ENCODE measurements around the gene SLC6A6. TPM values are rescaled to one million over a fixed set of nuclear protein-coding genes. Genes with fewer than 3 reads are reported as not detected.

SLC6A6 gene
- total RNA-seq, 1 donor from 2014 or later, result 3.8 TPM

GRCh38 chr3:14453876-14454638 is 51.7 kb downstream of the SLC6A6 start:
- no peak overlapping the region for H3K4me3 ChIP-seq (ENCODE audit: low read depth, low read length)
- H3K36me3 ChIP-seq (ENCODE audit: control insufficient read depth, insufficient read depth, low read length), result peaks cover 1% of the 10 kb centered on the region
- no peaks in the 10 kb centered on the region for H3K27me3 ChIP-seq (ENCODE audit: control insufficient read depth, insufficient read depth, low read length)
- no peak for DNase-seq (ENCODE audit: low read depth)
- TF ChIP-seq CTCF (IDR thresholded peaks at IDR 0.05; ENCODE audit: insufficient read depth, low read length, poor library complexity, severe bottlenecking), result no peak

GRCh38 chr3:14454639-14455310 is 52.4 kb downstream of the SLC6A6 start:
- H3K4me3 ChIP-seq (ENCODE audit: low read depth, low read length), result no peak overlapping the region
- H3K27me3 ChIP-seq (ENCODE audit: control insufficient read depth, insufficient read depth, low read length), result no peaks in the 10 kb centered on the region
- TF ChIP-seq CTCF (IDR thresholded peaks at IDR 0.05; ENCODE audit: insufficient read depth, low read length, poor library complexity, severe bottlenecking), result no peak
- DNase-seq (ENCODE audit: low read depth), result no peak
- H3K36me3 ChIP-seq (ENCODE audit: control insufficient read depth, insufficient read depth, low read length), result peaks cover 1% of the 10 kb centered on the region

- TF ChIP-seq CTCF (IDR thresholded peaks at IDR 0.05; ENCODE audit: insufficient read depth, low read length, poor library complexity, severe bottlenecking), result no peak
- H3K36me3 ChIP-seq (ENCODE audit: control insufficient read depth, insufficient read depth, low read length), result peaks cover 1% of the 10 kb centered on the region
- DNase-seq (ENCODE audit: low read depth), result no peak
Observed at GRCh38 chr3:14455571-14456317, 53.3 kb downstream of the SLC6A6 start.

GRCh38 chr3:14456794-14457193 is 54.4 kb downstream of the SLC6A6 start:
- no peak for DNase-seq (ENCODE audit: low read depth)
- no peak for TF ChIP-seq CTCF (IDR thresholded peaks at IDR 0.05; ENCODE audit: insufficient read depth, low read length, poor library complexity, severe bottlenecking)
- Histone ChIP-seq H3K4me3 (ENCODE audit: low read depth, low read length) (no peak overlapping the region), H3K36me3 (ENCODE audit: control insufficient read depth, insufficient read depth, low read length) (peaks cover 1% of the 10 kb centered on the region), H3K27me3 (ENCODE audit: control insufficient read depth, insufficient read depth, low read length) (no peaks in the 10 kb centered on the region)

More at GRCh38 chr3:14455571-14456317, 53.3 kb downstream of the SLC6A6 start:
- H3K4me3 ChIP-seq (ENCODE audit: low read depth, low read length), result no peak overlapping the region
- H3K27me3 ChIP-seq (ENCODE audit: control insufficient read depth, insufficient read depth, low read length), result no peaks in the 10 kb centered on the region

- Histone ChIP-seq H3K36me3 (ENCODE audit: control insufficient read depth, insufficient read depth, low read length) (peaks cover 1% of the 10 kb centered on the region), H3K27me3 (ENCODE audit: control insufficient read depth, insufficient read depth, low read length) (no peaks in the 10 kb centered on the region), H3K4me3 (ENCODE audit: low read depth, low read length) (no peak overlapping the region)
- TF ChIP-seq CTCF (IDR thresholded peaks at IDR 0.05; ENCODE audit: insufficient read depth, low read length, poor library complexity, severe bottlenecking), result no peak
- no peak for DNase-seq (ENCODE audit: low read depth)
Observed at GRCh38 chr3:14457481-14457880, 55.1 kb downstream of the SLC6A6 start.
